G401 (cell line): ENCODE results near the gene SREBF1. TPM values are rescaled to one million over a fixed set of nuclear protein-coding genes. Genes with fewer than 3 reads are reported as not detected.
A peak's percentile ranks its signal among the peaks of the same experiment; 100 is the strongest.

Experiments
- DNase-seq: peaks from one replicate; pipeline ENCODE4 v3.0.0-alpha.2; 2015; ENCODE audit warnings: low spot score
- in situ Hi-C: cut with HindIII; loops from 2 replicates; pipeline ENCODE4 v1.10.0; 2016; ENCODE audit warnings: low sequenced_read_pairs, mixed read lengths
- total RNA-seq: library from RNA; depleted of rRNA; stranded (reverse); fragments of >200 nt; shearing (Covaris generic); gene quantifications from 2 replicates; pipeline ENCODE4 v1.2.3, GENCODE V29; 2014

Gene SREBF1
- total RNA-seq, 1 experiment from 2014 or later = 116 TPM

DNA sequence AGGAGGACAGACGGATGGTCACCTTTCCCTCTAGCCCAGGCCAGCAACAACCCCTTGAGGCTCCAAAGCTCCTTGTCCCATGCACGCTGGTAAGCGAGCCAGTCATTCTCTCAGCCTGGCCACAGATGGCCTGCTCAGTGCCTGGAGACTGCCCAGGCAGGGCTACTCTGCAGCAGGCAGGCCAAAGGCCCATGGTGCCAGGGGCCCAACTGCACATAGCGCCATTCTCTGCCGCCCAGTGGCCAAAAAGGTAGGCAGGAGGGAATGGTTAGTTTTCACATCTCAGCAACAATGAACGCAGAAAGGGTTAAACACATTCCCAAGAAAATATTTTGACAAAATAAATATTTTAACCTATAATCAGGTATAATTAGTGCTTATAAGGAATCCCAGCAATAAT, 7.7 kb upstream of the SREBF1 start:
- in situ Hi-C loops = no loop called here
- peak; percentile 88 for DNase-seq

DNA sequence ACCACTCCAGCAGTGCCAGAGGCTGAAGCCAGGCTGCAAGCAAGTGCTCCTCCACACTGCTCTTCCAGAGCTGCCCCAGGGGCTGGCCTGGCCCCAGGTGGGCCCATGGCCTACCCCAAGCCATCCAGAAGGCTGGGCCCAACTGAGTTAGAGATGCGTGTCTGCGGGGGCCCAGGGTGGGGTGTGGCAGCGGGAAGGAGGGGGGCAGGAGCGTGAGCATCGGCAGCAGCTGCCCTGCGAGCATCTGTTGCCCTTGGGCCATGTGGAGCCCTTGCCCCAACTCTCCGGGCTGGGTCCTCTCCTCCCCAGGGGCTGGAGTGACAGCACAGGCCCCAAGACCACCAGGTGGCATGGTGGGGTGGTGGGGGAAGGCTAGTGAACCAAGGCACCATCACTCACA, 7.3 kb upstream of the SREBF1 start:
- in situ Hi-C loops = no loop called here
- no peak for DNase-seq

DNA sequence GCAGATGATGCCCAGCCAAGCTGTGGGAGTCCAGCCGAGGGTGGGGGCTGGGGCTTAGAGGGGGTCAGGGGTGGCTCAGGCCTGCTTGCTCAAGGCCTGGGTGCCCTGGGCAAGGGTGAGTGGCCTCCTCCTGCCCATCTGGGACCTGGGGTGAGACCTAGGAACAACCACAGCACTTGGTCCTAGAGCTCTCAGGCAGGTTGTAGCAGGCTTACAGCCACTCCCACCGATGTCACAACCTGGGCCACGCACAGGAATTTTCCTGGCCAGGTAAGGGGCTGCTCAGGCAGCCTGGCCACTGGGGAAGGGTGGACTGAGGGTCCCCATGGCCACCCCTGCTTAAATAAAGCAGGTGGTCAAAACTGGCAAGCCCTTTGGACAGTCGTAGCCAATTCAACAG, 6.3 kb upstream of the SREBF1 start:
- in situ Hi-C loops = no loop called here
- no peak for DNase-seq

DNA sequence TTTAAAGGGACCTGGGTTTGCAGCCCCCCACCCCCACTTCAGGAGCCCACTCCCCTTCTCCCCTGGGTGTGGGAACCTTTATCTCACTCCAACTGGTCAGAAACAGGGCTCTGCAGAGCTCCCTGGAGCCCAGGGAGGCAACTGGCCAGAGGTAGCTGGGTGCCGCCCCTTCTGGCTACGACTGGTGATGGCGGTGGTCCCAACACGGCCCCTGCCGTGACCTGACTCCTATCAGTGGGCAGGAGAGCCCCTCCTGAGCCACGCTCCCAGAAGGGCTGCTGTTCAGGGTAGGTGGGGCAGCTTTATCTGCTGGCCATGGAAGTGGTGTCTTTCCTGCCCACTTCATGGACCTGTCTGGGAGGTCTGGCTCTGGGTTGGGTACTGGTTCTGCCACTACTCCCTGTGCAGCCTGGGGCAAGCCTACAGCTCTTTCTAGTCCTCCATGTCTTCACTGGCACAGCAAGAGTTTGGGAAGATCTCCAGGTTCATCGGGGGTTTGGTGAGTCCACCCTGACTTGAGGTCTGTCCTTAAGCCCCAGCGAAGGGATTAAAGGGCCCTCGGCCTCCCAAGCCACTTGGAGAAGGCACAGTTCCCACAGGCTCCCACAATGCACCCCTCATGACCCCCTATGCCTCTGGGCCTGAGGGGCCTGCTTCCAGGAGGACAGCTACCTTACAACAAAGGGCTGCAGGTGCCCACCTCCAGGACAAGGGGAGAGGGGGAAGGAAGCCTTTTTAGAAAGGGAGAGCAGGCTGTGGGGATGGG, 5.5 kb upstream of the SREBF1 start:
- no peak for DNase-seq
- in situ Hi-C loops = no loop called here

DNA sequence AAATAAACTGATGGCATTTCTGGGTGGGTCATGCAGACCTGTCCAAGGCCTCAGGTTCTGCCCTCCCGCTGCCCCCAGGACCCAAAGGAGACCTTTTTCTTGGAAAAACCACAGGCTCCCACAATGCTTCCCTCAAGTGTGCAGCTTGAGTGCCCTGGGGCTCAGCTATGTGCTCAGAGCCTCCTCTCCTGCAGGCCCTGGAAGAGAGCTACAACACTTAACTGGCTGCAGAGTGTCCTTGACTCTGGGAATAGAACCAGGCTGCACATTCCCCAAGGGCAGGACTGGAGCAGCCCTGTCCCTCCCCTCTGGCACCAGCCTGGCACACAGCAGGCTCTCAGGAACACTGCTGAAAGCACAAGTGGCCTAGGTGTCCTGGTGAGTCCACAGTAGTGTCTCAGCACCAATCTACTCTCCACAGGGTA, 4.8 kb upstream of the SREBF1 start:
- DNase-seq = no peak
- in situ Hi-C loops = no loop called here

DNA sequence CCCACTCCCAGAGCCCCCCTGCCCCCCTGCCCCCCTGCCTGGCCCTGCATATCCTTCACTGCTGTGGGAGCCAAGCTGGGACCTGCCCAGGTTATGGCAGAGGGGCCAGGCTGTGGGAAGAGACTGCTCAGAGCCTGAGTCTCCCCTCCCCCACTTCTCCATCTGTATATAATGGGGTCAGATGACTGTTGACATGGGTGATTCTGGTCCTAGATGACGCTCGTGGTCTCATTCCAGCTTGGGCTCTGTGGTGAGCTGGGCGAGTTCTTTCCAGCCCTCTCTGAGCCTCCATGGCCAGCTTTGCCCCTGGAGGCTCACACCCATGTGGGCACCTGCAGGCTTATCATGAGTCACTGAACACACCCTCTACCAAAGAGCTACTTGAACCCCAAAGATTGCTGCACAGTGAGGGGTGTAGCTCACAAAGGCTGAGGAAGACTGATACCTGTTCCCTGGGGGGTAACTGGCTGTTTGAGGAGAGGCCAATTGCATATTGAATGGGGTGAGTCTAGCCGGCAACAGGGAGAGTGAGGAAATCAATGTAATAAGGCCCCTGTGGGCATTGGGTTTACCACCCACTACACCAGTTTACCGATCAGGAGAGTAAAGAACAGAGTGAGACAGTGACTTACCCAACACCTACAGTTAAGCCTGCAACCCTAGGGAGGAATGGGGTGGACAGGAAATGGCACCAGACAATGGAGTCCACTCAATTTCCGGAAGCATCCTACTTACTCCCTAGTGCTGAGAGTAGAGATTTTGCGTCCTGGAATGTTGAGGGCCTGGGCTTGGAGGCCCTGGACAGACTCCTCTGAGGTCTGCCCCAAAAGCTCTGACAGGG, 4.2 kb upstream of the SREBF1 start:
- no peak for DNase-seq

DNA sequence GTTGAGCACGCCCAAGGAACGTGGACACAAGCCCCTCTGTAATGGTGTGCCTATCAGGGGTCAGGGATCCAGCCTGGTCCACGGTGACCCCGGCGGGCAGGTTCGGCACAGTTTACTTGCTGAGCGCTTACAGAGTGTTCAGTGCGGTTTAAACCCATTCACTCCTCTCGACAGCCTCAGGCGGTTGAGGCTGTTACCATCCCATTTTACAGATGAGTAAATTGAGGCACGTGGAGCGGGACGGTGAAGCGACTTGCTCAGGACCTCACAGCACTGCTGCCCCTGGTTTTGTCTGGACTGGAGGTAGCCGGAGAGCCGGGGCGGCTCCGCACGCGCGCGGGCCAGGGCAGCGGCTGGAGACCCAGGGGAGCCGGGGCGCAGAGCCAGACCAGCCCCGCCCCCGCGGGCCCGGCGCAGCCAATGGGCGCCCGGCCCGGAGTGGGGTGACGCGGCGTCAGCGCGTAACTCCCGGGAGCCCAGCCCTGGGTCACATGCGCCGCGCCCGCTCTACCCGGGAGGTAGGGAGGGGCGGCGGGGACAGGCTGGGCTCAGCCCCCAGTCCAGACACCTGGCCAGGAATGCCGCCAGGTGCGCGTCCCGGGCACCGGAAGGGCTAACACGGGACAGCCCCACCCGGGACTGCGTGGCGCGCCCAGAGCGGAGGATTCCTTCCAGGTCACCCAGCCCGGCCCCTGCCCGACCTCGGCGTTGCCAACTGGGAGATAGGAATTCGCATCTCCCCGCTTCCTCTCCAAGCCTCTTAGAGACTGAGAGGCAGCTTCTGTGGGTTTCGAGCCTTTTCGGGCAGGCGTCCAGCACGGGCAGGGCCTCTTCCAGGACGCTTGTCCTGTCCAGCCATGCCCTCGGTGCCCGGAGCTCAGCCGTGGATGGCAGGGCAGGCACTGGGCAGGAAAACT, 3.3 kb upstream of the SREBF1 start:
- DNase-seq = peak; percentile 87
- in situ Hi-C loops = no loop called here

More for the DNA sequence above, 4.2 kb upstream of the SREBF1 start:
- in situ Hi-C loops = no loop called here

DNA sequence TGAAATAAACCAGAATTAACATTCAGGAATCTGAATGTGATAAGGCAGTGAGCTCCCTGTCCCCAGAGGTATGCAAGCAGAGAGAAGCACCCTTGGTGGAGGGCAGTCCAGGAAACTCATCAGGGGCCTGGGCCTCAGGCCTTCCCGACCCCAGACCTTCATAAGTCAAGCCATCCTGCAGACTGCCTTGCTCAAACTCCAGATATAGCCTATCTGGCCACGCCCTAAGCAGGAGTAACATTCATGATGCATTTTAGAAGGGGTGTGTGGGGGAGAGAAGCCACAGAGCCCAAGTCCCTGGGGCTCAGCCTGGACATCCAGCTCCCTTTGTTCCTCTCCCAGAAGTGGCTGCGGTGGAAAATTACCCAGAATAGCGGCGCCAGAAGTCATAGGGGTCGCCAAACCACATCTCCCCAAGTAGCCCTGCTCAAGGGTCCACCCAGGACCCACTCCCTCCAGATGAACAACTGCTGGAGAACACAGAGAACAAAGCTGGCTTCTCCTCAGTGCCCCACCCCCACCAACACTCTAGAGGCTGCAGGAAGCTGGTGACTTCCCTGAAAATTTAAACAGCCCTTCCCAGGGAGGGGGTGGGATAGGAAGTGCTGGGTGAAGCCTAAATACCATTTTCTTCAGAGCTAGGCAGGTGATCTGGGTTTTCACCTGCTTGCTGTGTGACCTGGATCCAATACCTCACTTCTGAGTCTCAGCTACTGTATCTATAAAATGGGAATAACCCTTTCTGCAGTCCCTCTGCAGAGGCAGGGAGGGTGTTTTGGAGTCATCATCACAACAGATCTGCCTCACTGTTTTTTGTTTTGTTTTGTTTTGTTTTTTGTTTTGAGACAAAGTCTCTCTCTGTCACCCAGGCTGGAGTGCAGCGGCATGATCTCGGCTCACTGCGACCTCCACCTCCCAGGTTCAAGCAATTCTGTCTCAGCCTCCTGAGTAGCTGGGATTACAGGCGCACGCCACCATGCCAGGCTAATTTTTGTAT, 1.5 kb upstream of the SREBF1 start:
- peak; percentile 54 for DNase-seq
- in situ Hi-C loops = no loop called here

DNA sequence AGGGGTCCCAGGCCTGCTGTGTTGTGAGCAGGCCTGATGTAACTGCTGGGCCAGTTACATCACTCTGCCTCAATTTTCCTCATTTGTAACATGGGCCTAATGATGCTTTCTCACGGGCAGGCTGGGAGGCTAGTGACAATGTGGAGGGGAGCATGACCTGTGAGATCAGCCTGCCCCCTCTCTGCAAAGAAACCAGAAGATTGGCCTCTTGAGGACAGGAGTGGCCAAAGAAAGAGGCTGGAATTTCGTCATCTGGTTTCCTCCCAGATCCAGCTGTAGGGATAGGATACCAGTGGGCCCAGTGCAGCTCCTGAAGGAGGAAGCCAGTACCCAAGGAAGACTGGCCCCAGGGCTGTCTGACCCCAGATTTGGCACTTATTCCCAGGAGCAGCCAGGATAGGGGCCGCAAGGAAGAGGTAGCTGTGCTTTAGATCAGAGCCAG, 615 bp upstream of the SREBF1 start:
- in situ Hi-C loops = no loop called here

DNA sequence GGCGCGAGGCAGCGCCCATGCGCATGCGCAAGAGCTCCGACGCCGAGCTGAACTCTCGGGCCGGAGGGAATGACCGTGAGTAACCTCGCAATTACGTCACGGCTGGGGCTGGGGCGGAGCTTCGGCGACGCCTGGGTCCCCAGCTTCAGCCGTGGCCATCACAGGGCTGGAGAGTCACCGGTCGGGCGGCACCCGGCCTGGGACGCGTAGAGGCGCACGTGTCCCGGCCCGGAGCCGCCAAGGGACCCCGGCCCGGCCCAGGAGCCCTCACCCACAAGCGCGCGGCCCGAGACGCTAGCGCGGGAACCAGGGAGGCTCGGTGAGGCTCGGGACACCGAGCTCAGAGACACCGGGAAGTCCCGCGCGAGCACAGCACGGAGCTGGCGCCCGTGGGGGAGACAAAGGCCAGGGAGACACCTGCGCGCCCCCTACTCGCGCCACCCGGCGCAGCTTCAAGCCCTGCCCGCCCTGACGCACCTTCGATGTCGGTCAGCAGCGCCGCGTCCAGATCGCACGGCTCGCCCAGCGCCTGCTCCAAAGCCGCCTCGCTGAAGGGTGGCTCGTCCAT, 452 bp downstream of the SREBF1 start:
- in situ Hi-C loops = no loop called here

More for the DNA sequence above, 615 bp upstream of the SREBF1 start:
- DNase-seq = peak; percentile 48

DNA sequence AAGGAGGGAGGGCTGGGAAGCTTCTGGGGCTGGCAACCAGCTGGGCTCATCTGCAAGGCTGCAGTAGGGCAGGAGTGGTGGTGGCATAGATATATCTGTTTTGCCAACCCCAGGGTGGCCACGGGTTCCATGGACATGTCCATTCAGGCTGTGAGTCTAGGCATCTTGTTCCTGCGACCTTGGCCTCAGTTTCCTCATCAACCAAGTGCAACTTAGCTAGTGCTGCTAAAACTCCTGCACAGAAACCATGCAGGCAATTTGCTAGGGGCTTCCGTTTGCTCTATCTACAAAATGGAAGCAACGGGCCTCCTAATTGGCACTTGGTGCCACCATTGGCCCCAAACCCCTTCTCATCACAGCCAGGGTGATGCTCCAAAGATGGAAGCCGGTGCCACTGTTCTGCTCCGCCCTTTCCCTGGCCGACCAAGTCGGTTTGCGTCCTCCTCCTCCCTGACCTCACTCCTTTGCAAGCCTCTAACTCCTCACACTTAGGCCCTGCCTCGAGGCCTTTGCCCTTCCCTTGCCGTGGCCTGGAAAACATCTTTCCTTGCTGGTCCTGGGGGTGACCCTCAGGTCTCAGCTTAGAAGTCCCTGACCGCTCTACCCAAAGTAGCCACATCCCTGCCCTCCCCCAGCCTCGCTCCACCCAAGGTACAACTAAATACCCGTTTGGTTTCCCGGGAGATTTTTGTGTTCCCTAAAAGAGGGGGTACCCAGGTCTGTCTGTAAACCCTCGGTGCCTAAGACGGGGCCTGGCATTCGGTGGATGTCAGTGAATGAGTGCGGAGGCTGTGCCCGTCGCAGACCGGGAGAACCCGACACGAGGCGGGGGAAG, 1.2 kb downstream of the SREBF1 start:
- in situ Hi-C loops = no loop called here
- DNase-seq = no peak

More for the DNA sequence above, 452 bp downstream of the SREBF1 start:
- DNase-seq = peak; percentile 98

DNA sequence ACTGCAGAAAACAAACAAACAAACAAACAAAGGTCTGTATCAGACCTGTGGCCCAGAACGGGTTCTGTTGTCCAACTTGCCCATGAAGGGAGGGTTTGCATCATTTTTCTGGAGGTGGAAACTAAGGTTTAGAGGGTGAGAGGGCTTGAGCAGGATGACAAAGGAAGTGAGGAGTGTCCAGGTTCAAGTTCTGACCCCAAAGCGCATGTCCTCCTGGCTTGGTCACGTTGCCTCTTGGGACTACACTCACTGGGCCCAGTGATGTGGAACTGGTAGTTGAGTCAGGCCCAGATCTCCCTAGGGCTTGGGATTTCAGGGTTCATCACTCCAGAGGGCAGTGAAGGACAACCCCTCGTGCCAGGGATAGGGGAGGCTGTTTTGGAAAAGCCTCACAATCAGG, 1.8 kb downstream of the SREBF1 start:
- no peak for DNase-seq
- in situ Hi-C loops = no loop called here

DNA sequence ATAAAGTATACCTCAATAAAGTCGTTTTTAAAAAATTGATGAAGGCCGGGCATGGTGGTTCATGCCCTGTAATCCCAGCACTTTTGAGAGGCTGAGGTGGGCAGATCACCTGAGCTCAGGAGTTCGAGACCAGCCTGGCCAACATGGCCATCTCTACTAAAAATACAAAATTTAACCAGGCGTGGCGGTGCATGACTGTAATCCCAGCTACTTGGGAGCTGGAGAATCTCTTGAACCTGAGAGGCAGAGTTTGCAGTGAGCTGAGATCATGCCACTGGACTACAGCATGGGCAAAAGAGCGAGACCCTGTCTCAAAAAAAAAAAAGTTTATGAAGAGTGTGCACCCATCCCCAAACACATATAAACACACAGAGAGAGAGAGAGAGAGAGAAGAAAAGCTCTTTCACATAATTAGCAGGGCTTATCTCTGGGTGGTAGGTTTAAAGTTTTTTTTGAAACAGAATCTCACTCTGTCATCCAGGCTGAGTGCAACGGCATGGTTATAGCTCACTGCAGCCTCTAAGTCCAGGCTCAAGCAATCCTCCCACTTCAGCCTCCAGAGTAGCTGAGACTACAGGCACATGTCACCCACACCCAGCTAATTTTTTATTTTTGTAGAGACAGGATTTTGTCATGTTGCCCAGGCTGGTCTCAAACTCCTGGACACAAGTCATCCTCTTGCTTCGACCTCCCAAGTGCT, 3.0 kb downstream of the SREBF1 start:
- in situ Hi-C loops = no loop called here
- no peak for DNase-seq

DNA sequence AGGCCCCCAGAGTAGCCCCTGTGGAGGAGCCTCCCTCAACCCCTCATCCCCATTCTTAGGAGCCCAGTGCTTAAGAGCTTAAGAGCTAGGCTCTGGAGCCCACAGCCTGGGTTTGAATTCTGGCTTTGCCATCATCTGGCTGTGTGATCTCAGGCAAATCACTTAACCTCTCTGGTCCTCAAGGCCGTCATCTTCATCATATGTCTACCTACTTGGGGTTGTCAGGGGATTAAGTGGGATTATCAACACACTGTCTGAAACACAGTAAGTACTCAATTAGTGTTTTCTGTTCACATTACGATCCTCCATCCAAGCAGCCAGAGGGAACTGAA, 4.8 kb downstream of the SREBF1 start:
- no peak for DNase-seq
- in situ Hi-C loops = no loop called here

DNA sequence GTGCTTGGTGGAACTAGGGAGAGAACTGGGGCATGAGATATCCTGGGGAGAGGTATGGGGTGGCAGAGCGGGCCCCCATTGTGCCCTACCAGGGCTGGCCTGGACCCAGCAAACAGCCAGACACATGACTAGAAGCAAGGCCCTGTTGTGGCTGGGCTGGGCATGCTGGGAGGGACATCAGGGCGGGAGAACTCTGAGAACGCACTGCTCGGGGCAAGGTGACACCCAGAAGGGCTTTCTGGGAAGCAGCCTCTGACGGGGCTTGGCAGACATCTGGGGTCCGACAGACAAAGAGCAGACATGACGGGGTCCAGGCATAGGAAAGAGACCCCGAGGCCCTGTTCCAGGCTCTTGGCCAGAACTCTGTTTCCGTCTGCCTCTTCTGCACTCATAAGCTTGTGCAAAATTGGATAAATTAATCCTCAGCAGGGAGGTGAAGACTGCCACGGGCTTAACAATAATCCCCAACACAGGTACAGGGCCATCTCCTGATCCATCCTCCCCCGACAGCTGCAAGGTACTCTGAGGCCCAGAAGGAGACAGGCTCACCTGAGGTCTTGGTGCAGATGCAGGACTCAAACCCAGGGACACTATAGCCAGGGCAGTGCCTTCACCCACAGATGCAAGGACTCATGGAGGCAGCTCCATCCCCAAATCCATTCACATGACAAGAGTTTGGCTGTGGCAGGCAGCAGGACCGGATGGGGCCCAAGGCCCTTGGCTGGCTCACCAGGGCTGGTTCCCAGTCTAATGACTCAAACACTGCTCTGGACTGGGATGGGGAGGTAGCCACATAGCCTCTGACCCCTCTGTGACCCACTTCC, 5.4 kb downstream of the SREBF1 start:
- DNase-seq = no peak
- in situ Hi-C loops = no loop called here

DNA sequence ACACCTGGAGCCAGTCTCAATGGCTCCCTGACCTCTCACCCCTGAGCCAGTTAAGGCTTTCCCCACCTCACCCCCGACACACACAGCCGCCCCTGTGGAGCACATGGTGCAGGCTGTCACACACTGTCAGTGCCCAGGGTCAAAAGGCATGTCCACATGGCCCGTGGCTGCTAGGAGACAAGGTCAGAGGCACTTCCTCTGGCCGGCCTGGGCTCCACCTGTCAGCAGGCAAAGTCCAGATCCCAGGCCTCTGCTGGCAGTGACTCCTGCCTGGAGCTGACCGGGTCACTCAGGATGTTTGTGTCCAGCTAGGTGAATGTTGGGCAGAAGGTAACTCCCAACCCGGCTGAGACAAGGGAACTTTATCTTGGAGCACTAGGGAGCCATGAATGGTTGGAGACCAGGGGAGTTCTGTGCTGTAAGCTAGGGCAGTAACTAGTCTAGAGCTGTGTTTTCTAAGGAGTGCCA, 6.0 kb downstream of the SREBF1 start:
- no peak for DNase-seq
- in situ Hi-C loops = no loop called here
